Stimulated activated CD4-positive, alpha-beta T cell treated with anti-CD3 and anti-CD28 coated beads, Interleukin-12 subunit alpha, Interleukin-12 subunit beta, amount 100 ng/mL, for 24 hours (primary cell): Measurements from ENCODE around the gene CCDC134.
"Not testable (repeated sequence)": the region's sequence is repeated elsewhere in the genome, so short reads cannot be mapped to it uniquely, and the experiment has no call there.

Experiments
- DNase-seq, 2 experiments: peaks; one replicate each; pipeline ENCODE4 v3.0.0-alpha.2; 2020; ENCODE audit warnings: low read depth in 2 of 2

Gene CCDC134

DNA sequence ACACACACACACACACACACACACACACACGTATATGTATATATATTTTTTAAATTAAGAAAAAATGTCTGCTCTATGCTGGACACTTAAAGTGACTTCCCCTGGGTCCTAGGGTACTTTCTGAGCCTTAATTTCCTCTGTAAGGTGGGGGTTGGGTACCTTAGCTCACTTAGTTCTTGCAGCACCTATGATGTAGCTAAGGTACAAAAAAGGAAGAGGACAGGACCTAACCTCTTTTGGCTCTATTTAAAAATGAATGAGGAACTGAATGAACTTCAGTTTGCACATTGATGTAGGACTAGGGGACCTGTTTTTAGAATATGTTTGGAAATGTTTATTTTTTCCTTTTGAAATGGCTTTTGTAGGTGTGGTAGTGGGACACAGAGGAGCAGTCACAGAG, 43.6 kb downstream of the CCDC134 start:
- DNase-seq: no peak

DNA sequence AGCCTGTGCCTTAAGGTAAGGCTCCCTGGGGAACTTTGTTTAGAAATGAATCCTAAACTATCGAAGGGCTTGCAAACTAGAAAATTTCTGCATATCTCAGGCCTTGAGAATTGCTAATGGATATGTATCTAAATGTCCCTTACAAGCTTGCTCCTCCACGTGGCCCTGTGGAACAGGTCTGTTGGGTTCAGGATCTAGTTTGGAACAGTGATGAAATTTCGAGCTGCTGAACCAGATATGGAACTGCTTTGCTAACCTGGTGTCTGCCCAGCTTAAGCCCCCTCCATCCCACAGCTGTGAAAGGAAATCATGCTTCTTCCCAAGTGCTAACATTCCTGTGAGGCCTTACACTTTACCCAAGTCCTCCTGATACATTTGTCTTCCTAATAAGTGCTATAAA, 44.0 kb downstream of the CCDC134 start:
- DNase-seq: no peak

DNA sequence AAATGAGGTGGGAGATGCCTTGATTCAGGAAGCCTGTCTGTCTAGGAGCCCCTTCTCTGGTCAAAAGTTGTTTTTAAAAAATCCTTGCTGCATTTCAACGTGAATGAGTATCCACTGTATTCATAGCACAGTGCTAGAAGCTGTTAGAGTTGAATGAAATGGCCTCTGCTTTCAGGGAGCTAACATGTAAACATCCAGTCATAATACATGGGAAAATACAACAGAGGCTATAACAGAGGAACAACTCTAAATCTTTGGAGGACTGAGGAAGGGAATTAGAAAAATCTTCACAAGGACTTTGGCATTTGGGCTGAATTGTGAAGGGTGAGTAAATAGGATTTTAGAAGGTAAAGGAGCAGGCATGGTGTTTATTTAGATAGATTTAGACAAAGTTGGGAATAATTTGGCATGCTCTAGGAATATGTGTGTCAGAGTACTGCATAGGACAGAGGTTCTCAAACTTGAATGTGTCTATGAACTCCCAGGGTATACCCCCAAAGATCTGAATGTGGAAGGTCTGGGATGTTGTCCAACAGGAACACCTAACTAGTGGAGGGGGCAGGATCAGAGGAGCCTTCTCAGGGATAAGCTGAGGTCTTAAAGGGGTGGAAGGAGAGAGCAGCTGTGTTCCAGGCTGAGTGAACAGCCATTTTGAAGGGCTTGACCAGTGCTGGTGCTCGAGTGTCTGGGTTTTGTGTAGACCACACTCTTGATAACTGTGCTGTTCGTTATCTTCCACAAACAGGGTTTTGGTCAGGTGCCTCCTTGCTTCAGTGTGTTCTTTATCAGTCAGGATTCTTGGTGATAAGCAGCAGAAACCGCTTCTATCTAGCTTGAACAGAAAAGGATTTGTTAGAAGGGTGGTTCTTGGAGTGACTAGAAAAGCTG, 45.1 kb downstream of the CCDC134 start:
- DNase-seq: no peak

DNA sequence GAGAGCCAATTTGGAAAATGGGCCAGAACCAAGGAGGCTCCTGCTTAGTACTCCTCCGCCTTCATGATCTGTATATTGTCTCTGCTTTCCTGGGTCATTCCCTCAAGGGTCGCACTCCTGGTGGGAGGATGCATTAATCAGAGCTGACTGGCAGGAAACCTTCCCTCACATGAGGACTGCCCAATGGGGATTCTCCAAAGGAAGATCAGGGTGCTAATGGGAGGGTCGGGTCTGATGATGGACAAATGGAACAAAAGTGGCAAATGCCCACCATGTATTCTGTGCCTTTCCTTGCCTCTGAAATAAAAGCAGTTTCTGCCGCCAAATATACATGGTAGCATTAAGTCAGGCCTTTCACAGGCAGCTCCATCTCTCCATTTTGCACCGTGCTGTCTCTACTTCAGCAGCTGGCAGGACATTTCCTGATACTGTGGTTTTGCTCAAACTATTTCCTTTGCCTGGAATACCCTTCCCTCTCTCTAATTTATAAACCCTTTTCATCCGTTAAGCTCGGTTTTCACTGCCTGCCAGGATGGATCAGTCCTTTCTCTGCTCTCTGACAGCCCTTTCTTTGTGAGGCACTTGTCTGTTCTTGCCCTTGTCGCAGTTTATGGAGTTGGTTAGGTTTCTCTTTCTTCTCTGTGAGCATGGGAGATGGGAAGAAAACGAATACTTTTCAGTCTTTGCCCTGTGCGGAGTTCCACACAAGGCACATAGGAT, 45.9 kb downstream of the CCDC134 start:
- DNase-seq: no peak

DNA sequence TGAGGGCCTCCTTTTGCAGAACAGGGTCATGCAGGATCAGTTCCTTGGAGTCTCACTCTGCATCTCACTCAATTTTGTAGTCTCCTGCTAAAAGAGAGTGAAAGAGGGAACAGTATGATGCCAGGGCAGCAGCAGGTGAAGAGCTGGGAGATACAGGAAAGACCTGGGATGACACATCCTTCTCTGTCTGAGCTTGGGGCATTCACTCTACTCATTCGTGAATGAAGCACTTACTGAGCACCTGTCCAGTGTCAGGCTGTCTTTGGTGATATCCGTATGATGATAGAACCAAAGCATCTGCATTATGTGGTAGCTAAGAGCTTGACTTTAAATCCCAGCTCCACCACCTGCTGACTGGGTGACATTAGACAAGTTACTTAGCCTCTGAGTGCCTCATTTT, 46.8 kb downstream of the CCDC134 start:
- no peak for DNase-seq

DNA sequence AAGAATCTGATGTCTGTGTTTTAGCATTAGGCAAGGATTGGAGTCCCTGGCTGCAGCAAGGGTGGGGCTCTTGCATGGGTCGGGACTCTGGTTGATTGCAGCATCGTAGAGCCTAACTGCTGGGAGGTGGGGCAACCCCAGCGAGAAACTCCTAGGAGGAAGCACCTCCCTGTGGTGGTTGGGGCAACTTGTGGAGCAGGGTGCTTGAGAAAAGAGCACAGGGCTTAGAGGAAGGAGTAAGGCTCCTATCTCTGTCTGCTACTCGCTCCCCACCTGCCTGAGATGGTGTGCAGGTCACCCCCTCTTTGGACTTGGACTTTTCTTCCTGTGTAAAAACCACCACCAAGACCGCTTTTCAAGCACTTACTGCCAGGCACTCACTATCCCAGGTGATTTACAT, 48.0 kb downstream of the CCDC134 start:
- DNase-seq: no peak

DNA sequence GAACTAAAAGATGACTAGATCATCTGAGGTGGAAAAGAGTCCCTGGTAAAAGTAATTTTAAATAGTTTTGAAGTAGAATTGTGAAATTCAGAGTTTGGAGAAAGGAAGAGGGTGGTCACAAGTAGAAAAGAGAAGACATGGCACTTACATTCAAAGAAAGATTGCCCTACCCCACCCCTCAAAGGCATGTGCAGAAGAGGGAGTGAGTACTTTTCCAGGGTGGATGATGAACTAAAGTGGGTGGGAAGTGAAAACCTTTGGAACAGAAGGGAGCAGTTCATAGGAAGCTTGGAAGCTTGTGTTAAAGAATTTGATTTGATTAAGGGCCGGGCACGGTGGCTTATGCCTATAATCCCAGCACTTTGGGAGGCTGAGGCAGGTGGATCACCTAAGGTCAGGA, 56.0 kb downstream of the CCDC134 start:
- DNase-seq: no peak

DNA sequence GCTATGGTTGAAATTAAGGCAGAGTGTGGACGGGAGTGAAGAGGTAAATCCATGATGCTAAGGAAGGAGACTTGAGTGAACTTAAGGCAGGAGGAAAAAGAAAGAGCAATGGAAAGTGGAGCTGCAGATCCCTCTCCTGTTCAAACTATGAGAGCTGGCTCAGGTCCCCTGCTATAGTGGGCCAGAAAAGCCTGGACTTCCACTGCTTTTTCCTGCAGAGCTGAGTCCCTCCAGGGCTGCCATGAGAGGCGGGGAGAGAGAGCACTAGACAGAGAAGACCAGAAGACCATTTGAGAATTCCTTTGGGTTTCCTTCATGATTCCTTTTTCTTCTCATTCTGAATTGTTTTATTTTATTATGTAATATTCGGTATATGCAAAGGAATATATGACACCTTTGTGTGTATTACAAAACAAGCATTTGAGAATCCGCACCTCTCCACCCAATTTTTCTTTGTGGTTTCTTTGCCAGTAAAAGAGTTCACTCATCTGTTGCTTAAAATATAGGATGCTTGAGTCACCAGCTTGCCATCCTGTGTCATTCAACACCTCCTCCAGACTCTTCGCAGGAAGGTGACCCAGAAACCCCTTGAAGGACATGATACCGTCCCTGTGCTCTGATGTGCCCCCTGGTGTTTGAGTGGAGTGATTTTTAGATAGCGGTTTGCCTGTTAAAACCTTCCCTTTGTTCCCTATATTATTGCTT, 56.8 kb downstream of the CCDC134 start:
- DNase-seq: peak; percentile 60 to 82

DNA sequence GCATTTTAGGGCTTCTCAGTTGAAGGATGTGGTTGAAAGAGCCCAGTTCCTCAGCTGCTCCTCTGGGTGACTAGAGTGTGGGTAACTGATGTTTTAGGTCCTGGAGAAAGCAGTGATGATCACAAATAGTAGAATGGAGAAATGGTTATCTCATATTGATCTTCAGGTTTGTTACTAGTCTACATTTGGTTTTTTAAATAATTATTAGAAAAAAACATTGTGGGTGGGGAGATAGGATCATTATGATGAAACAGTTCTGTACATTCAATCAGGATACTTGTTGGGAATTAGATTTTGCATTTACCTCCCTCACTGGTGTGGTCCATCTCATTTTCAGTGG, 57.4 kb downstream of the CCDC134 start:
- DNase-seq: no peak

DNA sequence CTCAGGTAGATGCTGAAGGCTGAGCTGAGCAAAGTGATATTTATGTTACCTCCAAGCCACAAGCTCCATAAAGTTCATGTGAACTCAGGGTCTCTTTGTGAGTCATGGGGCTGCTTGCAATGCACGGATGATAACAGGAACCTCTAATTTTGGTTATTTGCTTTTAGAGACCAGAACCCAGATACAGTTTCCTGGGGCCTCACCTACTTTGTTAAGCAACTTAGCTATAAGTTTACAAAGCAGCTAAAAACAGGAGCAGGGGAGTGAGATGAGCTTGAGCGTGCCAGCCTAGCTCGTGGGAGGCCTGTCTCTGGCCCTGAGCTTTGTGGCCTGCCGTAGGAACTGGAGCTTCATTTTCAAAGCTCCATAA, 61.7 kb downstream of the CCDC134 start:
- peak; percentile 24 to 33 for DNase-seq

DNA sequence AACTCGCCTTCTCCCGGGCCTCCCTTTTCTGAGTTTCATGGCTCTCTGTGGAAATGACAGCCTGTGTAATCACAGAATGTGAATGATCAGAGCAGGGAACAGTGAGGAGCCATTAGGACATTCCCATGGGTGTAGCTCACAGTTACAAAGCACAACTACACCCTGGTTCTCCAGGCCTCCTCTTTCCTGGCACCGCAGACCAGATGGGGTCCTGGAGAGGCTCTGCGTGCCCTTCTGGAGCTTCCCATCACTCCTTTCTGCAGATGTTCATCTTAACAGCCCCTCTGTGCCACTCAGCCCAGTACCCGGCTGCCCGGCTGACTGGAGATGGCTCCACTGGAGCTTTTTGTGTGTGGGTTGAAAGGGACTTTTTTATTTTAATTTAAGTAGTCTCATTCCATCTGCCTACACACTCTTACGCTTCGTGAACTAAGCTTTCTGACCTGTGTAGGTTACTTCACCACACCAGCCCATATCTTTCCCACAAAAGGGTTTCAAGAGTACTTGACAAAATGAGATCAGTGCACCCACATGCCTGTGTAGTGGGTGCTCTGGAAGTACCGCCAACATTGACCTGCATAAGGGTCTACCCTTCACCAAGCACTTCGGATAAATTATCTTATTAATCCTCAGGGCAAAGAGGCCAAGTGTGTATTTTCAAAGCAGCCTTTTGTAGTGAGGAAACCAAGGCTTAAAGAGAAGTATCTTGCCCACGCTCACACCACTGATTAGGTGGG, 62.2 kb downstream of the CCDC134 start:
- peak; percentile 35 to 47 for DNase-seq

DNA sequence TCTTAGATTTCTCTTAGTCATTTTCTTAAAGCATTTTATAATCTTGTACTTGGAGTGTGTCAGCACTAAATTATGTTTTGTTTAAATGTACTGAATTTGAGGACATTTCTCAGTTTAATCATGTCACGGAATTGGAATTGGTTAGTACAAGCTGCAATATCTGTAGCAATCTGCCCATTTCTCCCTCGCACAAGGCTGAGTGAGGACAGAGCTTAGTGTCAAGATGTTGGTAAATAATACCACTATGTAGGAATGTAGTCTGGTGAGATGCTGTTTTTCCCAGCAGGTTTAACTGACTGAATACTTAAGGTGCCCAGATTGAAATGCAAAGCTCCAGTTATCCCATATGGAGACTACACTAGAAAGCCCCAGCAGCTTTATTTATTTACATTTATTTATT, 63.0 kb downstream of the CCDC134 start:
- DNase-seq: no peak

DNA sequence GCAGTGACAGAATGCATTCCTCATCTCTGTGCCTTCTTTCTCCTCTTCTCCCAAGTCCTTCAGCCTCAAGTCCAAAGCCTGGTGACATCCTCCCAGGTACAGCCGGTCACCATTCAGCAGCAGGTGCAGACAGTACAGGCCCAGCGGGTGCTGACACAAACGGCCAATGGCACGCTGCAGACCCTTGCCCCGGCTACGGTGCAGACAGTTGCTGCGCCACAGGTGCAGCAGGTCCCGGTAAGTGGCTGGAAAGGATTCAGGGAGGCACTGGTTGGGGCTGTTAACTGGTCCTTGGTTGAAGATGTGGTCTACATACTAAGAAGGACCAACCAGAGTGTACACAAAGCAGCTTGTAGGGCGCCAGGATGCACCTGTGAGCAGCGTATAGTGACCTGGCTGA, 68.1 kb downstream of the CCDC134 start:
- no peak for DNase-seq

DNA sequence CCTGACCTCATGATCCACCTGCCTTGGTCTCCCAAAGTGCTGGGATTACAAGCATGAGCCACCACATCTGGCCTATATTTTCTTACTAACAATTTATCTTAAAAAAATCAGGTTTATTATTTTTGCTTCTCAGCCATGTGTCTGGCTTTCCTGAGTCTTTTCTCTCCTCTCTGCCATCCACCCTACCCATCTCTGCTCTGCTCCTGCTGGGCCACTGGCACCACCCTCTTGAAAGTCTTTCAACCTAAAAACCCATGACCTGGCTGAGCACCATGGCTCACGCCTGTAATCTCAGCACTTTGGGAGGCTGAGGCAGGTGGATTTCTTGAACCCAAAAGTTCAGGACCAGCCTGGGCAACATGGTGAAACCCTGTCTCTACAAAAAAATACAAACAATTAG, 69.6 kb downstream of the CCDC134 start:
- not testable (repeated sequence) for DNase-seq

DNA sequence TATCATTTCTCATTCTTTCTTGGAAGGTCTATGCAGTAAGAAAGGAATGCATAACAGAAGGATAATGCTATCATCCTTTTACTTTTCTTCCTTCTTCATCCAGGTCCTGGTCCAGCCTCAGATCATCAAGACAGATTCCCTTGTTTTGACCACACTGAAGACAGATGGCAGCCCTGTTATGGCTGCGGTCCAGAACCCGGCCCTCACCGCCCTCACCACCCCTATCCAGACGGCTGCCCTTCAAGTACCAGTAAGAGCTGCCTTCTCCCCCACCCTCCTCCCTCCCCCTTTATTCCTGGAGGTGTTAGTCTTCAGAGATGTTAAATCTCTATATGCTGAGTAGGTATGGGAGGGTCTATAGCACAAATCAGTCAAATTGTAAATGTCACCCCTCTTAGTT, 70.3 kb downstream of the CCDC134 start:
- no peak for DNase-seq

DNA sequence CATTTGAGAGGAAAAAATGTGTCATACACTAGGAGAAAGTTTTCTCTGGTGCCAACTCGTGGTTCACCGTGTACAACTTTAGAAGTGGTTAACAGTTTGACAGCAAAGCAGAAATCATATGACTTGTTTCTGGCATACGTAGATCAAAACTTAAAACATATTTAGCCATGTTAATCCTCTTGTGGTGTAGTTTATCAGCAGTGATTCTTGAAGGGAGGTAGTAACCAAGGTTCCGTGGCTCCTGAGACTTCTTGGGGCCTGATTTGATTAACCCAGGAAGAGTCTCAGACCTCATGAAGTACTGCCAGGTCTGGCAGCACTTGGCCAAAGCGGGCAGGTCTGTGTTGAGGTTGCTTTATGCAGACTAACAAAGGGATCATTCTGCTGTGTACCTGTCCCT, 72.9 kb downstream of the CCDC134 start:
- DNase-seq: peak; percentile 15 to 20

DNA sequence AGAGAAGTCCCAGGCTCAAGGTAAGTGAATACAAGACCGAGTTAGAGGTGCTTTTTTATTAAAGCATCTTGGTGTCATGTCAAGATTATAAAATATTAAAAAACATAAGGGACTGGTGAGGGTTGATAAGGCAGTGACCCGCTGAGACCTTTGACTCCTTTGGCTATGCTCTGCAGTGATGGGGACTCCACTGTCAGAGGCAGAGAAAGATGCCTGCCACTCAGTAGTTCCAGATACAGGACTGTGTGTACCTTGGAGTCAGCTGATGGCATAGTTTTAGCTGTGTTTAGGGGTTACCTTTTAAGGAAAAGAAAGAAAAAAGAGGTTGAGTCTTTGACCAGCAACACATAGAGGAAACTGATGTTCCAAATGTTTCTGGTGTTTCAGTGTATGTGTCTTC, 73.6 kb downstream of the CCDC134 start:
- DNase-seq: no peak

DNA sequence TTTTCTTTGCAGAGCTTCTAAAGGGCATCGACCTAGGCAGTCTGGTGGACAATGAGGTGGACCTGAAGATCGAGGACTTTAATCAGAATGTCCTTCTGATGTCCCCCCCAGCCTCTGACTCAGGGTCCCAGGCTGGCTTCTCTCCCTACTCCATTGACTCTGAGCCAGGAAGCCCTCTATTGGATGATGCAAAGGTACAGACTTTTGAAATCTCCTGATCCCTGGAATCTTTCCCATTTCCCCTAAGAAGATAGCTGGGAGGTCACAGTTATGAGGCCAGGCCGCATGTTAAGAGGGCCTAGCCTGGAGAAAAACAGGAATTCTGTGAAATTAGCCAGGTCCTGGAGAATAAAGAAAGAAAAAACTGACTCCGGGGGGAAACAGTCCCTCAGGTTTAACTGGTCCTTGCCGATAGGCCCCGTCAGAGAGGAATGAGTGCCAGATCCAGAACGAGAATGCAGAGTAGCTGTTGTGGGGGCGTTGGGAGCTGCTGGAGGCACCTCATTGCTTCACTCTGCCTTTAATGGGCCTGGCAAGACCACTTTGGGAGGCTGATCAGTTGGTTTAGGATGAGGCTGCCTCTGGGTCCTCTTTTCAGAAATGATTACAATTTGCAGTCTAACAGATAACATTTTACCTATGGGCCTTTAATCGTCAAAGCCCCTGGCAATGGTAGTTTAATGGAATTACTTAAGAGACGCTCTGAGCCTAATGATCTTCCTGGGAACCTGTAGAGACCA, 75.2 kb downstream of the CCDC134 start:
- DNase-seq: no peak
